Measurements from ENCODE around the gene CEP57.

DNA sequence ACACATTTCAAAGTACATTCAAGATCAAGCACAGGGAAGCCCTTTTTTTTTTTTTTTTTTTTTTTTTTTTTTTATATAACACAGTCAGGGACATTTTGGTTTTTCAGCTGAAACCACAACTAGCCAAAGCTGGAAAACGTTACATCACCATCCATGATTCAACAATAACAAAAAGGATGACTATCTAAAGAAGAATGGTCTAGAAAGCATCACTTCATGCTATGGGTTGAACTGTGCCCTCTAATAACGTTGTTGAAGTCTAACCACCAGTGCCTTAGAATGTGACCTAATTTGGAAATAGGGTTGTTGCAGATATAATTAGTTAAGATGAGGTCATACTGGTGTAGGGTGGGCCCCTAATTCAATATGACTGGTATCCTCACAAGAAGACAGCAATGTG, 87.0 kb downstream of the CEP57 start:
- TF ChIP-seq, protein P1, sequence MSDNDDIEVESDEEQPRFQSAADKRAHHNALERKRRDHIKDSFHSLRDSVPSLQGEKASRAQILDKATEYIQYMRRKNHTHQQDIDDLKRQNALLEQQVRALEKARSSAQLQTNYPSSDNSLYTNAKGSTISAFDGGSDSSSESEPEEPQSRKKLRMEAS (IDR thresholded peaks at IDR 0.05) = no peak
- TF ChIP-seq, protein P2, sequence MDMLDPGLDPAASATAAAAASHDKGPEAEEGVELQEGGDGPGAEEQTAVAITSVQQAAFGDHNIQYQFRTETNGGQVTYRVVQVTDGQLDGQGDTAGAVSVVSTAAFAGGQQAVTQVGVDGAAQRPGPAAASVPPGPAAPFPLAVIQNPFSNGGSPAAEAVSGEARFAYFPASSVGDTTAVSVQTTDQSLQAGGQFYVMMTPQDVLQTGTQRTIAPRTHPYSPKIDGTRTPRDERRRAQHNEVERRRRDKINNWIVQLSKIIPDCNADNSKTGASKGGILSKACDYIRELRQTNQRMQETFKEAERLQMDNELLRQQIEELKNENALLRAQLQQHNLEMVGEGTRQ (IDR thresholded peaks at IDR 0.05) = no peak
- TF ChIP-seq ESRRA (IDR thresholded peaks at IDR 0.05; ENCODE audit: borderline replicate concordance, low read length) (no peak), HOXB13 (CRISPR knock-in tag; IDR thresholded peaks at IDR 0.05; ENCODE audit: low read depth) (no peak), PHF8 (IDR thresholded peaks at IDR 0.05; ENCODE audit: borderline replicate concordance, low read depth) (no peak), NR3C1 (IDR thresholded peaks at IDR 0.05) (no peak)
- TF ChIP-seq, protein P3, sequence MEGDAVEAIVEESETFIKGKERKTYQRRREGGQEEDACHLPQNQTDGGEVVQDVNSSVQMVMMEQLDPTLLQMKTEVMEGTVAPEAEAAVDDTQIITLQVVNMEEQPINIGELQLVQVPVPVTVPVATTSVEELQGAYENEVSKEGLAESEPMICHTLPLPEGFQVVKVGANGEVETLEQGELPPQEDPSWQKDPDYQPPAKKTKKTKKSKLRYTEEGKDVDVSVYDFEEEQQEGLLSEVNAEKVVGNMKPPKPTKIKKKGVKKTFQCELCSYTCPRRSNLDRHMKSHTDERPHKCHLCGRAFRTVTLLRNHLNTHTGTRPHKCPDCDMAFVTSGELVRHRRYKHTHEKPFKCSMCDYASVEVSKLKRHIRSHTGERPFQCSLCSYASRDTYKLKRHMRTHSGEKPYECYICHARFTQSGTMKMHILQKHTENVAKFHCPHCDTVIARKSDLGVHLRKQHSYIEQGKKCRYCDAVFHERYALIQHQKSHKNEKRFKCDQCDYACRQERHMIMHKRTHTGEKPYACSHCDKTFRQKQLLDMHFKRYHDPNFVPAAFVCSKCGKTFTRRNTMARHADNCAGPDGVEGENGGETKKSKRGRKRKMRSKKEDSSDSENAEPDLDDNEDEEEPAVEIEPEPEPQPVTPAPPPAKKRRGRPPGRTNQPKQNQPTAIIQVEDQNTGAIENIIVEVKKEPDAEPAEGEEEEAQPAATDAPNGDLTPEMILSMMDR (IDR thresholded peaks at IDR 0.05) = no peak
